Measurements from ENCODE around the gene MAEL. TPM values are rescaled to one million over a fixed set of nuclear protein-coding genes. Genes with fewer than 3 reads are reported as not detected.

MAEL gene
- total RNA-seq, 4 donors from 2014 or later, result not detected

DNA sequence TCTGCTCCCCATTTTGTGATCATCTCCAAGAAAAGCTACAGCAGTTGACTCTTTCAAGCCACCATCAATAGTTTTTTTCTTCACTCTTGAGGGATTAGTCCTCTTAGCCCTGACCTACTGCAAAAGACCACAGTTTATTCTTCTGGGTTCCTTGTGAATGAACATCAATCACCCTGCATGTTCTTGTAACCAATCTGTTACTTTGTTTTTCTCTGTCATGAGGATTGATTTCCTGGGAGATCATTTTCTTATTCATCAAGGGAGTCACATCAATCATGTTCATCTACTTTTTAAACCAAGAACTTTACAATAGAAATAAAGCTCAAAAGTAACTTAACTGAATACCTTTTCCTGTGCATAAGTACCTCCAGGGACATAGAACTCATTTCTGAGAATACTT, 35.6 kb upstream of the MAEL start:
- ATAC-seq, result no peak
- DNase-seq, result no peak
- Histone ChIP-seq H3K4me3 (no peak overlapping the region), H3K4me1 (peaks cover 0 to 5% of the 10 kb centered on the region in 2 donors), H3K27me3 (no peaks in the 10 kb centered on the region), H3K36me3 (no peaks in the 10 kb centered on the region), H3K27ac (no peak overlapping the region), H3K9me3 (no peaks in the 10 kb centered on the region)
- intact Hi-C loops (cut with DNase I; ENCODE audit: low total_unique reads), result no loop called here
- TF ChIP-seq, protein P1, sequence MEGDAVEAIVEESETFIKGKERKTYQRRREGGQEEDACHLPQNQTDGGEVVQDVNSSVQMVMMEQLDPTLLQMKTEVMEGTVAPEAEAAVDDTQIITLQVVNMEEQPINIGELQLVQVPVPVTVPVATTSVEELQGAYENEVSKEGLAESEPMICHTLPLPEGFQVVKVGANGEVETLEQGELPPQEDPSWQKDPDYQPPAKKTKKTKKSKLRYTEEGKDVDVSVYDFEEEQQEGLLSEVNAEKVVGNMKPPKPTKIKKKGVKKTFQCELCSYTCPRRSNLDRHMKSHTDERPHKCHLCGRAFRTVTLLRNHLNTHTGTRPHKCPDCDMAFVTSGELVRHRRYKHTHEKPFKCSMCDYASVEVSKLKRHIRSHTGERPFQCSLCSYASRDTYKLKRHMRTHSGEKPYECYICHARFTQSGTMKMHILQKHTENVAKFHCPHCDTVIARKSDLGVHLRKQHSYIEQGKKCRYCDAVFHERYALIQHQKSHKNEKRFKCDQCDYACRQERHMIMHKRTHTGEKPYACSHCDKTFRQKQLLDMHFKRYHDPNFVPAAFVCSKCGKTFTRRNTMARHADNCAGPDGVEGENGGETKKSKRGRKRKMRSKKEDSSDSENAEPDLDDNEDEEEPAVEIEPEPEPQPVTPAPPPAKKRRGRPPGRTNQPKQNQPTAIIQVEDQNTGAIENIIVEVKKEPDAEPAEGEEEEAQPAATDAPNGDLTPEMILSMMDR (IDR thresholded peaks at IDR 0.05 in 4 of 5, conservative IDR thresholded peaks at IDR 0.05 in 1 of 5), result no peak
- TF ChIP-seq POLR2A (IDR thresholded peaks at IDR 0.05), result no peak
- in situ Hi-C loops (cut with MboI; ENCODE audit: low sequenced_read_pairs in 4 of 4), result no loop called here

DNA sequence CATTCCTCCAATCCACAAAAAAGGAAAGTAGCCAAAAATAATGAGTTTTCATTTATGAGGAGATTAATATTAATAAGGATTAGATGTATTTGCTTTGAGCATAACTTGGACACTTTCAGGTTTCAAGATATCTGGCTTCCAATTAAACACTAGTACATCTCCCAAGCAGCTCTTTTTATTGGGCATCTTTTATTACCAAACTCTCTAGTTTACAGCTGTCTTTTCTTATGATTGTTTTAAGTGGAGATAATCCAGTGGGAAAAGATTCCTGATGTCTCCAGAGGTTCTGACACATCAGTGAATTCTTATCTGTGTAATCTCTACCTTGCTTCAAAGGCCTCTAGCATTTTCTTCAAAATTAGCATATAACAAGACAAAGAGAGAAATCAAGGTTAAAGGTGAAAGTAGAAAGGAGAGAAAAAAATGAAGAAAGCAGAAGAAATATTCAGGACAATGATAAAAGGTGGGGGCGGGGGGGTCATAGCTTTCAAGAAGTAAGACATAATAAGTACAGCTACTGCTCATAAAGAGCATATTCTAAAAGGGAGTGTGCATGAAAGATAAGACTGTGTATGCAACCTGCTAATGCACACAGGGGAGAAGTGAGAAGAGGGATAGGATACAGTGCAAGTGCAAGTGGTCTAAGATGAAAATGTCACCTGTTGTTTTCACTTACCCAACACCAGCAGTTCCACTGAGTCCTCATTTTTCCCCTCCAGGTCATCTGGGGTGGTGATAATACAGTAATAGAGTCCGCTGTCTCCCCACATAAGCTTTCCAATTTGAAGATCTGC, 32.8 kb upstream of the MAEL start:
- Histone ChIP-seq H3K36me3 (no peaks in the 10 kb centered on the region), H3K27ac (no peak overlapping the region), H3K4me1 (peaks cover 0 to 5% of the 10 kb centered on the region in 2 donors), H3K27me3 (no peaks in the 10 kb centered on the region), H3K9me3 (no peaks in the 10 kb centered on the region), H3K4me3 (no peak overlapping the region)
- in situ Hi-C loops (cut with MboI; ENCODE audit: low sequenced_read_pairs in 4 of 4), result no loop called here
- TF ChIP-seq, protein P1 (IDR thresholded peaks at IDR 0.05 in 4 of 5, conservative IDR thresholded peaks at IDR 0.05 in 1 of 5), result no peak
- no peak for TF ChIP-seq POLR2A (IDR thresholded peaks at IDR 0.05)
- intact Hi-C loops (cut with DNase I; ENCODE audit: low total_unique reads), result no loop called here
- no peak for DNase-seq
- no peak for ATAC-seq

DNA sequence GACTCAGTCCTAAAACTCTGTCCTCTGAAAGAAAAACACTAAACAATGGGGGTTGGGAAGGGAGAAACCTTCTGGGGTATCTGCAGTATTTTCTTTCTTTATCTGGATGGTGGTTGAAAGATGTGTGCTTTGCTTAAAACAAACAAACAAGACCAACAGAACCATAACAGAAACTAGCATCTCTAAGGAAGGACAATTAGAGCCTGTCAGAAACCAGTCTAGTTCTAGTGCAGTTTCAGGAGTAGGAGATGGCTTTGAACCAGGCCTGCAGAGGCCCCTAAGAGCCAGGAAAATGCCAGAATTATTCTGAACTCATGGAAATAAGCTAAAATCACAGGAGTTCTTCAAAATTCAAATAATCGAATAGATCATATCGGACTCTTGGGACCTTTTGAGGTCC, 32.2 kb upstream of the MAEL start:
- no peak overlapping the region for H3K4me3 ChIP-seq
- H3K9me3 ChIP-seq, result no peaks in the 10 kb centered on the region
- H3K36me3 ChIP-seq, result no peaks in the 10 kb centered on the region
- H3K4me1 ChIP-seq, result peaks cover 0 to 2% of the 10 kb centered on the region in 2 donors
- H3K27ac ChIP-seq, result no peak overlapping the region
- in situ Hi-C loops (cut with MboI; ENCODE audit: low sequenced_read_pairs in 4 of 4) (no loop called here), intact Hi-C loops (cut with DNase I; ENCODE audit: low total_unique reads) (no loop called here)
- no peak for ATAC-seq
- TF ChIP-seq, protein P1 (IDR thresholded peaks at IDR 0.05 in 4 of 5, conservative IDR thresholded peaks at IDR 0.05 in 1 of 5), result no peak
- H3K27me3 ChIP-seq, result no peaks in the 10 kb centered on the region
- no peak for DNase-seq

DNA sequence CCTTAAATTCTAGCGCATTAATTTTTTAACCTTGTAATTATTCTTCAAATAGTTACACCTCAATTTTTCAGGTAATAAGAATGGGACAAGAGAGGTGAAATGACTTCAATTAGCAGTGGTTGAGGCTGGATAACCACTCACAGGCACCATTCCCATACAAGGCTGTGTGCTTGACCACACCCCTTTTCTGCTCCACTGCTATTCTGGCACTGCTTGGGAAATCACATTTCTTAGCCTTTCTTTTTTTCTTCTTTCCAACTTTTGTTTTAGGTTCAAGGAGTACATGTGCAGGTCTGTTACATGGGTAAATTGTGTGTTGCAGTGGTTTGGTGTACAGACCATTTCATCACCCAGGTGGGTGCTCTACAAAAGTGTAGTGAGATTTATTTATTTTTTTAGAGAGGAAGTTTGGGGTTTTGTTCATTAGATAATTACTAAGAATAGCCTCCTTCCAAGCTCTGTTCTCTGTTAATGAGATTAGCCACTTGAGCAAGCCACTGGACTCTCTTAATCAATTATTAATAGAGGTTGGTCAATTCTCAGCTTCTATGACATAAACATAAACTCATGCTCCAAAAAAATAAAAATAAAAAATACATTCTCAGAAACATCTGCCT, 28.1 kb upstream of the MAEL start:
- Histone ChIP-seq H3K9me3 (no peaks in the 10 kb centered on the region), H3K36me3 (no peaks in the 10 kb centered on the region), H3K27ac (no peak overlapping the region), H3K4me1 (no peaks in the 10 kb centered on the region), H3K4me3 (no peak overlapping the region), H3K27me3 (no peaks in the 10 kb centered on the region)
- ATAC-seq (no peak), DNase-seq (no peak)
- intact Hi-C loops (cut with DNase I; ENCODE audit: low total_unique reads) (no loop called here), in situ Hi-C loops (cut with MboI; ENCODE audit: low sequenced_read_pairs in 4 of 4) (no loop called here)
- TF ChIP-seq POLR2A (IDR thresholded peaks at IDR 0.05), result no peak
- TF ChIP-seq, protein P1 (IDR thresholded peaks at IDR 0.05 in 4 of 5, conservative IDR thresholded peaks at IDR 0.05 in 1 of 5), result no peak

Measured in gastrocnemius medialis (tissue), 4 donors.